HepG2 (cell line): ENCODE measurements around the gene GLYATL3. TPM values are rescaled to one million over a fixed set of nuclear protein-coding genes. Genes with fewer than 3 reads are reported as not detected.

Source experiments
- CENPT ChIP-seq: sonication (generic); formaldehyde crosslinking; IDR thresholded peaks from 2 replicates; pipeline ENCODE4 v1.8.0; 2022; ENCODE audit warnings: low read depth, mild to moderate bottlenecking, moderate library complexity, missing genetic modification reagents
- DR1 ChIP-seq: sonication (generic); formaldehyde crosslinking; IDR thresholded peaks from 2 replicates; pipeline ENCODE4 v1.8.0; 2021; ENCODE audit warnings: mild to moderate bottlenecking, missing genetic modification reagents, inconsistent platforms
- HNF4G ChIP-seq, 2 experiments: sonication (generic) in 1 of 2; formaldehyde crosslinking in 1 of 2; IDR thresholded peaks; 2 replicates each; pipeline versions ENCODE4 v1.4.0 to v1.6.1; 2011 to 2020; ENCODE audit warnings: borderline replicate concordance in 2 of 2, low read depth in 2 of 2, mild to moderate bottlenecking in 2 of 2, low read length in 1 of 2, missing genetic modification reagents in 1 of 2, moderate library complexity in 1 of 2
- MEIS1 ChIP-seq: sonication (generic); formaldehyde crosslinking; IDR thresholded peaks from 2 replicates; pipeline ENCODE4 v1.9.0; 2021; ENCODE audit warnings: mild to moderate bottlenecking, missing genetic modification reagents, moderate library complexity, borderline replicate concordance
- SAFB2 ChIP-seq: sonication (generic); formaldehyde crosslinking; IDR thresholded peaks from 2 replicates; pipeline ENCODE4 v1.5.1; 2020; ENCODE audit warnings: missing genetic modification reagents, low read depth, mild to moderate bottlenecking, borderline replicate concordance
- SIX1 ChIP-seq: sonication (generic); formaldehyde crosslinking; IDR thresholded peaks from 2 replicates; pipeline ENCODE4 v1.4.0; 2020; ENCODE audit warnings: missing genetic modification reagents, borderline replicate concordance
- U2AF2 ChIP-seq: fragments of 200-400 bp; formaldehyde crosslinking; IDR thresholded peaks from 2 replicates; pipeline ENCODE4 v1.6.1; 2017; ENCODE audit warnings: low read depth, mild to moderate bottlenecking, low read length
- ZNF253 ChIP-seq: sonication (generic); formaldehyde crosslinking; IDR thresholded peaks from 2 replicates; pipeline ENCODE4 v1.8.0; 2022; ENCODE audit warnings: mild to moderate bottlenecking, missing genetic modification reagents, borderline replicate concordance
- ZNF350 ChIP-seq: sonication (generic); formaldehyde crosslinking; IDR thresholded peaks from 2 replicates; pipeline ENCODE4 v1.4.0; 2020; ENCODE audit warnings: mild to moderate bottlenecking, low read depth, missing genetic modification reagents, borderline replicate concordance
- ZNF446 ChIP-seq: sonication (generic); formaldehyde crosslinking; IDR thresholded peaks from 2 replicates; pipeline ENCODE4 v1.5.0; 2020; ENCODE audit warnings: mild to moderate bottlenecking, missing genetic modification reagents
- ZNF598 ChIP-seq: sonication (generic); formaldehyde crosslinking; IDR thresholded peaks from 2 replicates; pipeline ENCODE4 v1.5.1; 2020; ENCODE audit warnings: mild to moderate bottlenecking, missing genetic modification reagents, borderline replicate concordance
- ZNF644 ChIP-seq: IDR thresholded peaks from 2 replicates; pipeline ENCODE4 v1.6.1; 2016; ENCODE audit warnings: low read depth
- ZSCAN25 ChIP-seq: sonication (generic); formaldehyde crosslinking; IDR thresholded peaks from 2 replicates; pipeline ENCODE4 v1.8.0; 2022; ENCODE audit warnings: mild to moderate bottlenecking, missing genetic modification reagents
- polyA plus RNA-seq, 8 experiments: library from polyadenylated mRNA; depleted of rRNA in 3 of 8; stranded (reverse) in 7 of 8; unstranded in 1 of 8; fragments of >200 nt; fragmentation: Illumina TruSeq in 4 of 8; extraction: Trizol in 4 of 8; gene quantifications; 2 replicates each; pipeline versions ENCODE4 v1.2.1 to v1.2.3, GENCODE V29; 2011 to 2016; ENCODE audit warnings: low read depth in 4 of 8, missing spikeins in 1 of 8, mixed read lengths in 1 of 8; ENCODE audit not compliant: insufficient read depth in 1 of 8
- total RNA-seq, 5 experiments: library from RNA; depleted of rRNA; stranded (reverse); fragments of >200 nt; fragmentation: Illumina TruSeq; extraction: Trizol; gene quantifications; 2 replicates each; pipeline ENCODE4 v1.2.3, GENCODE V29; 2016; ENCODE audit warnings: low read depth in 1 of 5
- TF ChIP-seq, protein P1 (sequence below): sonication (generic); formaldehyde crosslinking; IDR thresholded peaks from 2 replicates; pipeline ENCODE4 v1.5.1; 2020; ENCODE audit warnings: mild to moderate bottlenecking, missing genetic modification reagents, moderate library complexity
- TF ChIP-seq, protein P2 (sequence below): IDR thresholded peaks from 2 replicates; pipeline ENCODE4 v1.6.1; 2016; ENCODE audit warnings: missing compliant biosample characterization, missing genetic modification reagents, borderline replicate concordance
- TF ChIP-seq, protein P3 (sequence below): sonication (generic); formaldehyde crosslinking; IDR thresholded peaks from 2 replicates; pipeline ENCODE4 v1.9.0; 2021; ENCODE audit warnings: missing genetic modification reagents, mild to moderate bottlenecking, borderline replicate concordance
- TF ChIP-seq, protein P4 (sequence below): sonication (generic); formaldehyde crosslinking; IDR thresholded peaks from 2 replicates; pipeline ENCODE4 v1.4.0; 2020; ENCODE audit warnings: low read depth, mild to moderate bottlenecking, missing genetic modification reagents
- TF ChIP-seq, protein P5 (sequence below): conservative IDR thresholded peaks from 2 replicates; pipeline ENCODE4 v1.6.1; 2018; ENCODE audit warnings: missing genetic modification reagents

GLYATL3 gene
- total and polyA plus RNA-seq, 2 of the 13 experiments (the other 11 are each of a cell fraction or from before 2014, with no cell fraction given) = 0.05 TPM; not detected in 1

DNA sequence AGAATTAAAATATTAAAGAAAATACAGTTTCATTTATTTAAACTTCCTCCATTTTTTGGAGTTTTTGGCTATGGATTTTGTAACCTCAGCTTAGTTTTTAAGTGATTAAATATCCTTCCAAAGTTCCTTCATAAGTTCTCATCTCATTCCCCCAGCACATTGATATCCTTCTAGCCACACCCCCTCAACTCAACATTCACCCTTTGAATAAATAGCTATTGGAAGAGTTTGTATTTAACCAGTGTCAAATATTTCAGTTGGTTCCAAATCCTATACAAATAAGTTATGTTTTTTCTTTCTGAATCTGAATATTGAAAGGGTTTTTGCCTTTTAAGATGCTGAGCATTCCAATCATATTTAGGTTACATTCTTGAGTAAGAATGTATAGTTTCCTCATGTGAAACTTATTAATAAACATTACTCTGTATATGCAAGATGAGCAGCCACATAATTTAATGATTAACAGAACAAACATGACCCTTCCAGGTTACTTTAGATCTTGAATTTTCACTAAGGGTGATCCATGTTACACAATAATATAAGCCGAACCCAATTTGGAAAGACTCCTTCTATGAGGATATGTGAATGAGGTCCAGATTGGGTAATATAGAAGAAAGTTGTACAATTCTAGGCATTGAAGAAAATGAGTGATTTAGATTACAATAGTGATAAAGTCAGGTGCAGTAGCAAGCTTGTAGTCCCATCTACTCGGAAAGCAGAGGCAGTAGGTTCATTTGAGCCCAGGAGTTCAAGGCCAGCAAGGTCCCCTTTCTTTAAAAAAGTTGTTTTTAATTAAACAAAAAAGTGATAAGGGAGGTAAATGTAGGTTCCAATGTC lies 13.6 kb downstream of the GLYATL3 start (continued):
- TF ChIP-seq, protein P1, sequence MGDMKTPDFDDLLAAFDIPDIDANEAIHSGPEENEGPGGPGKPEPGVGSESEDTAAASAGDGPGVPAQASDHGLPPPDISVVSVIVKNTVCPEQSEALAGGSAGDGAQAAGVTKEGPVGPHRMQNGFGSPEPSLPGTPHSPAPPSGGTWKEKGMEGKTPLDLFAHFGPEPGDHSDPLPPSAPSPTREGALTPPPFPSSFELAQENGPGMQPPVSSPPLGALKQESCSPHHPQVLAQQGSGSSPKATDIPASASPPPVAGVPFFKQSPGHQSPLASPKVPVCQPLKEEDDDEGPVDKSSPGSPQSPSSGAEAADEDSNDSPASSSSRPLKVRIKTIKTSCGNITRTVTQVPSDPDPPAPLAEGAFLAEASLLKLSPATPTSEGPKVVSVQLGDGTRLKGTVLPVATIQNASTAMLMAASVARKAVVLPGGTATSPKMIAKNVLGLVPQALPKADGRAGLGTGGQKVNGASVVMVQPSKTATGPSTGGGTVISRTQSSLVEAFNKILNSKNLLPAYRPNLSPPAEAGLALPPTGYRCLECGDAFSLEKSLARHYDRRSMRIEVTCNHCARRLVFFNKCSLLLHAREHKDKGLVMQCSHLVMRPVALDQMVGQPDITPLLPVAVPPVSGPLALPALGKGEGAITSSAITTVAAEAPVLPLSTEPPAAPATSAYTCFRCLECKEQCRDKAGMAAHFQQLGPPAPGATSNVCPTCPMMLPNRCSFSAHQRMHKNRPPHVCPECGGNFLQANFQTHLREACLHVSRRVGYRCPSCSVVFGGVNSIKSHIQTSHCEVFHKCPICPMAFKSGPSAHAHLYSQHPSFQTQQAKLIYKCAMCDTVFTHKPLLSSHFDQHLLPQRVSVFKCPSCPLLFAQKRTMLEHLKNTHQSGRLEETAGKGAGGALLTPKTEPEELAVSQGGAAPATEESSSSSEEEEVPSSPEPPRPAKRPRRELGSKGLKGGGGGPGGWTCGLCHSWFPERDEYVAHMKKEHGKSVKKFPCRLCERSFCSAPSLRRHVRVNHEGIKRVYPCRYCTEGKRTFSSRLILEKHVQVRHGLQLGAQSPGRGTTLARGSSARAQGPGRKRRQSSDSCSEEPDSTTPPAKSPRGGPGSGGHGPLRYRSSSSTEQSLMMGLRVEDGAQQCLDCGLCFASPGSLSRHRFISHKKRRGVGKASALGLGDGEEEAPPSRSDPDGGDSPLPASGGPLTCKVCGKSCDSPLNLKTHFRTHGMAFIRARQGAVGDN (CRISPR knock-in tag) = no peak
- TF ChIP-seq U2AF2 = no peak
- no peak for TF ChIP-seq DR1 (CRISPR knock-in tag)
- no peak for TF ChIP-seq ZNF253 (CRISPR knock-in tag)
- TF ChIP-seq MEIS1 (CRISPR knock-in tag) = no peak
- TF ChIP-seq HNF4G (IDR thresholded peaks at IDR 0.05; ENCODE audit: borderline replicate concordance, low read depth, low read length) = peak; percentile 21; the same call in 1 of the 2 replicates
- TF ChIP-seq HNF4G (CRISPR knock-in tag; IDR thresholded peaks at IDR 0.05; ENCODE audit: borderline replicate concordance, low read depth) = no peak
- TF ChIP-seq, protein P2, sequence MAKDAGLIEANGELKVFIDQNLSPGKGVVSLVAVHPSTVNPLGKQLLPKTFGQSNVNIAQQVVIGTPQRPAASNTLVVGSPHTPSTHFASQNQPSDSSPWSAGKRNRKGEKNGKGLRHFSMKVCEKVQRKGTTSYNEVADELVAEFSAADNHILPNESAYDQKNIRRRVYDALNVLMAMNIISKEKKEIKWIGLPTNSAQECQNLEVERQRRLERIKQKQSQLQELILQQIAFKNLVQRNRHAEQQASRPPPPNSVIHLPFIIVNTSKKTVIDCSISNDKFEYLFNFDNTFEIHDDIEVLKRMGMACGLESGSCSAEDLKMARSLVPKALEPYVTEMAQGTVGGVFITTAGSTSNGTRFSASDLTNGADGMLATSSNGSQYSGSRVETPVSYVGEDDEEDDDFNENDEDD (CRISPR knock-in tag) = no peak
- TF ChIP-seq, protein P3, sequence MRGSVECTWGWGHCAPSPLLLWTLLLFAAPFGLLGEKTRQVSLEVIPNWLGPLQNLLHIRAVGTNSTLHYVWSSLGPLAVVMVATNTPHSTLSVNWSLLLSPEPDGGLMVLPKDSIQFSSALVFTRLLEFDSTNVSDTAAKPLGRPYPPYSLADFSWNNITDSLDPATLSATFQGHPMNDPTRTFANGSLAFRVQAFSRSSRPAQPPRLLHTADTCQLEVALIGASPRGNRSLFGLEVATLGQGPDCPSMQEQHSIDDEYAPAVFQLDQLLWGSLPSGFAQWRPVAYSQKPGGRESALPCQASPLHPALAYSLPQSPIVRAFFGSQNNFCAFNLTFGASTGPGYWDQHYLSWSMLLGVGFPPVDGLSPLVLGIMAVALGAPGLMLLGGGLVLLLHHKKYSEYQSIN (CRISPR knock-in tag) = no peak
- peak; percentile 66; the same call in 1 of the 2 replicates for TF ChIP-seq SIX1
- no peak for TF ChIP-seq ZNF446 (CRISPR knock-in tag)
- no peak for TF ChIP-seq ZNF350 (CRISPR knock-in tag)
- TF ChIP-seq, protein P4, sequence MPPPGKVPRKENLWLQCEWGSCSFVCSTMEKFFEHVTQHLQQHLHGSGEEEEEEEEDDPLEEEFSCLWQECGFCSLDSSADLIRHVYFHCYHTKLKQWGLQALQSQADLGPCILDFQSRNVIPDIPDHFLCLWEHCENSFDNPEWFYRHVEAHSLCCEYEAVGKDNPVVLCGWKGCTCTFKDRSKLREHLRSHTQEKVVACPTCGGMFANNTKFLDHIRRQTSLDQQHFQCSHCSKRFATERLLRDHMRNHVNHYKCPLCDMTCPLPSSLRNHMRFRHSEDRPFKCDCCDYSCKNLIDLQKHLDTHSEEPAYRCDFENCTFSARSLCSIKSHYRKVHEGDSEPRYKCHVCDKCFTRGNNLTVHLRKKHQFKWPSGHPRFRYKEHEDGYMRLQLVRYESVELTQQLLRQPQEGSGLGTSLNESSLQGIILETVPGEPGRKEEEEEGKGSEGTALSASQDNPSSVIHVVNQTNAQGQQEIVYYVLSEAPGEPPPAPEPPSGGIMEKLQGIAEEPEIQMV (CRISPR knock-in tag) = no peak
- TF ChIP-seq, protein P5, sequence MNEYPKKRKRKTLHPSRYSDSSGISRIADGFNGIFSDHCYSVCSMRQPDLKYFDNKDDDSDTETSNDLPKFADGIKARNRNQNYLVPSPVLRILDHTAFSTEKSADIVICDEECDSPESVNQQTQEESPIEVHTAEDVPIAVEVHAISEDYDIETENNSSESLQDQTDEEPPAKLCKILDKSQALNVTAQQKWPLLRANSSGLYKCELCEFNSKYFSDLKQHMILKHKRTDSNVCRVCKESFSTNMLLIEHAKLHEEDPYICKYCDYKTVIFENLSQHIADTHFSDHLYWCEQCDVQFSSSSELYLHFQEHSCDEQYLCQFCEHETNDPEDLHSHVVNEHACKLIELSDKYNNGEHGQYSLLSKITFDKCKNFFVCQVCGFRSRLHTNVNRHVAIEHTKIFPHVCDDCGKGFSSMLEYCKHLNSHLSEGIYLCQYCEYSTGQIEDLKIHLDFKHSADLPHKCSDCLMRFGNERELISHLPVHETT = no peak
- TF ChIP-seq ZSCAN25 = no peak
- no peak for TF ChIP-seq SAFB2 (CRISPR knock-in tag)
- TF ChIP-seq CENPT (CRISPR knock-in tag) = no peak
- TF ChIP-seq ZNF644 (CRISPR knock-in tag) = no peak
- TF ChIP-seq ZNF598 (CRISPR knock-in tag) = no peak
